Measurements from ENCODE around the gene PALMD.

PALMD gene

GRCh38 chr1:99652881-99653281 is 7.0 kb downstream of the PALMD start:
- no peaks in the 10 kb centered on the region for H3K9me3 ChIP-seq
- H3K27me3 ChIP-seq: no peaks in the 10 kb centered on the region
- H3K27ac ChIP-seq: no peak overlapping the region
- TF ChIP-seq, protein P1, sequence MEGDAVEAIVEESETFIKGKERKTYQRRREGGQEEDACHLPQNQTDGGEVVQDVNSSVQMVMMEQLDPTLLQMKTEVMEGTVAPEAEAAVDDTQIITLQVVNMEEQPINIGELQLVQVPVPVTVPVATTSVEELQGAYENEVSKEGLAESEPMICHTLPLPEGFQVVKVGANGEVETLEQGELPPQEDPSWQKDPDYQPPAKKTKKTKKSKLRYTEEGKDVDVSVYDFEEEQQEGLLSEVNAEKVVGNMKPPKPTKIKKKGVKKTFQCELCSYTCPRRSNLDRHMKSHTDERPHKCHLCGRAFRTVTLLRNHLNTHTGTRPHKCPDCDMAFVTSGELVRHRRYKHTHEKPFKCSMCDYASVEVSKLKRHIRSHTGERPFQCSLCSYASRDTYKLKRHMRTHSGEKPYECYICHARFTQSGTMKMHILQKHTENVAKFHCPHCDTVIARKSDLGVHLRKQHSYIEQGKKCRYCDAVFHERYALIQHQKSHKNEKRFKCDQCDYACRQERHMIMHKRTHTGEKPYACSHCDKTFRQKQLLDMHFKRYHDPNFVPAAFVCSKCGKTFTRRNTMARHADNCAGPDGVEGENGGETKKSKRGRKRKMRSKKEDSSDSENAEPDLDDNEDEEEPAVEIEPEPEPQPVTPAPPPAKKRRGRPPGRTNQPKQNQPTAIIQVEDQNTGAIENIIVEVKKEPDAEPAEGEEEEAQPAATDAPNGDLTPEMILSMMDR (IDR thresholded peaks at IDR 0.05): no peak
- H3K36me3 ChIP-seq: no peaks in the 10 kb centered on the region
- DNase-seq: no peak
- intact Hi-C loops (cut with DNase I; ENCODE audit: low total_unique reads): no loop called here
- H3K4me1 ChIP-seq: peaks cover 0 to under 1% (median 0%) of the 10 kb centered on the region in 4 donors
- no peak overlapping the region for H3K4me3 ChIP-seq

DNA sequence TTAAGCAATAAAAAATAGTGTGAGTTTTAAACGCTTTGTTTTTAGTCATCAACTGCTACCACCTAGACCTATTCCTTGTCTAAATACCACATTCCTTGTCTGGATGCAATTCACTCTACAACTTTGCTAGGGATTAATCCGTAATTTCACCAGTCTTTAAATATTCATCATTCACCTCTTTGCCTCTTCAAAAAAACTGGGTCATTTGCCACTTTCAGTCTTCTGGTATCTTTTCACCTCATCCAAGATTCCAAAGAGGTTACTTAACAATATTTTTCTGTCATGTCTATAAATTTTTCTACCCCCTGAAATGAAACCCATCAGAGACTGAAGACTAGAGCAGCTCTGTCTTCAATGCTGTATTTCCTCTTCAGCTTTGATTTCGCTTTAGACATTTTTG is 9.5 kb downstream of the PALMD start:
- H3K36me3 ChIP-seq: no peaks in the 10 kb centered on the region
- DNase-seq: no peak
- no peaks in the 10 kb centered on the region for H3K4me1 ChIP-seq
- intact Hi-C loops (cut with DNase I; ENCODE audit: low total_unique reads): no loop called here
- no peaks in the 10 kb centered on the region for H3K9me3 ChIP-seq
- H3K27me3 ChIP-seq: no peaks in the 10 kb centered on the region
- TF ChIP-seq, protein P1 (IDR thresholded peaks at IDR 0.05): no peak
- H3K4me3 ChIP-seq: no peak overlapping the region
- H3K27ac ChIP-seq: no peak overlapping the region

- Histone ChIP-seq H3K27ac (no peak overlapping the region), H3K27me3 (no peaks in the 10 kb centered on the region), H3K4me1 (peaks cover 0 to 2% (median 0%) of the 10 kb centered on the region in 4 donors), H3K36me3 (no peaks in the 10 kb centered on the region), H3K4me3 (no peak overlapping the region), H3K9me3 (no peaks in the 10 kb centered on the region)
- TF ChIP-seq, protein P1 (IDR thresholded peaks at IDR 0.05): no peak
- no peak for DNase-seq
- intact Hi-C loops (cut with DNase I; ENCODE audit: low total_unique reads): no loop called here
These were observed 10.8 kb downstream of the PALMD start for GRCh38 chr1:99656701-99657100.

GRCh38 chr1:99657213-99658030 is 11.5 kb downstream of the PALMD start:
- no peak overlapping the region for H3K4me3 ChIP-seq
- DNase-seq: no peak
- no peak overlapping the region for H3K27ac ChIP-seq
- TF ChIP-seq, protein P1 (IDR thresholded peaks at IDR 0.05): no peak
- intact Hi-C loops (cut with DNase I; ENCODE audit: low total_unique reads): no loop called here
- peaks cover 0 to 6% (median 0%) of the 10 kb centered on the region in 4 donors for H3K4me1 ChIP-seq
- H3K27me3 ChIP-seq: no peaks in the 10 kb centered on the region
- H3K36me3 ChIP-seq: no peaks in the 10 kb centered on the region
- no peaks in the 10 kb centered on the region for H3K9me3 ChIP-seq

DNA sequence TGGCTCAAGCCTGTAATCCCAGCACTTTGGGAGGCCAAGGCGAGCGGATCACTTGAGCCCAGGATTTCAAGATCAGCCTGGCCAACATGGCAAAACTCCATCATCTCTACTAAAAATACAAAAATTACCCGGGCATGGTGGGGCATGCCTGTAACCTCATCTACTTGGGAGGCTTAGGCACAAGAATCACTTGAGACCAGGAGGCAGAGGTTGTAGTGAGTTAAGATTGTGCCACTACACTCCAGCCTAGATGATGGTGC is 12.0 kb downstream of the PALMD start:
- Histone ChIP-seq H3K4me3 (no peak overlapping the region), H3K27ac (no peak overlapping the region), H3K4me1 (peaks cover 0 to 6% (median 1%) of the 10 kb centered on the region in 4 donors), H3K36me3 (no peaks in the 10 kb centered on the region), H3K9me3 (no peaks in the 10 kb centered on the region), H3K27me3 (no peaks in the 10 kb centered on the region)
- intact Hi-C loops (cut with DNase I; ENCODE audit: low total_unique reads): no loop called here
- TF ChIP-seq, protein P1 (IDR thresholded peaks at IDR 0.05): no peak
- DNase-seq: no peak

Data from tibial artery (tissue), 4 donors.